GM19025 (cell line): Measurements from ENCODE around the gene ST3GAL4.
A peak's percentile ranks its signal among the peaks of the same experiment; 100 is the strongest.

Experiments used
- ATAC-seq: cut with Tn5 transposase; IDR thresholded peaks from one replicate; pipeline ENCODE4 v1.9.1; 2021; ENCODE audit warnings: mild to moderate bottlenecking, low read depth, moderate library complexity; ENCODE audit not compliant: unreplicated experiment

The ST3GAL4 gene

GRCh38 chr11:126418887-126419286 lies 63.4 kb downstream of the ST3GAL4 start:
- ATAC-seq = no peak

- ATAC-seq = peak; percentile 52
Measured at GRCh38 chr11:126419801-126420697, 64.6 kb downstream of the ST3GAL4 start.

DNA sequence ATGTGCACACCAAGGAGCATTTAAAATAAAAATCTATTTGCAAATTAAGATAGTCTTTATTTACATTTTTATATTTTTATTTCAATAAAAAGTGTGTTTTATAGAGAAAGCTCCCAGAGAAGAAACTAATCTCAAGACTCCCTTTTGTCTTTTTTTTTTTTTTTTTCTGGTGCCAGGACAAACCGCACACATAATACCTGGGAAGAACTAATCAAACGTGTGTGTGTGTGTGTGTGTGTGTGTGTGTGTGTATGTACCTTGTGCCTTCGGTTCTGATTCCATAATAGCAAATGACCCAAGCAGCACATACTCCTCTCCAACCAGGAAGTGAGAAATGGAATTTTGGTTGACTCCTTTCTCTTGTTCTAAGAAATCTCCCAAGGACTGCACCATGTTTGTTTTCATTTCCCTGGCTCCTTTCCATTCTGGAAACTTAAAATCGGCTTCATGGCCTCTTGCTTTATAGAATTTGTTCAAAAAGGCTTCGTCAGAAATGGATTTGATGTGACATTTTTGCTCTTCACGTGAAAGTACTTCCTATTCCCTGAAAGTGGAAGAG lies 65.3 kb downstream of the ST3GAL4 start:
- no peak for ATAC-seq

GRCh38 chr11:126421271-126421671 lies 65.8 kb downstream of the ST3GAL4 start:
- no peak for ATAC-seq

- ATAC-seq = no peak
Measured at GRCh38 chr11:126422446-126422845, 67.0 kb downstream of the ST3GAL4 start.

GRCh38 chr11:126423154-126423553 lies 67.7 kb downstream of the ST3GAL4 start:
- no peak for ATAC-seq

GRCh38 chr11:126423743-126424142 lies 68.3 kb downstream of the ST3GAL4 start:
- no peak for ATAC-seq

DNA sequence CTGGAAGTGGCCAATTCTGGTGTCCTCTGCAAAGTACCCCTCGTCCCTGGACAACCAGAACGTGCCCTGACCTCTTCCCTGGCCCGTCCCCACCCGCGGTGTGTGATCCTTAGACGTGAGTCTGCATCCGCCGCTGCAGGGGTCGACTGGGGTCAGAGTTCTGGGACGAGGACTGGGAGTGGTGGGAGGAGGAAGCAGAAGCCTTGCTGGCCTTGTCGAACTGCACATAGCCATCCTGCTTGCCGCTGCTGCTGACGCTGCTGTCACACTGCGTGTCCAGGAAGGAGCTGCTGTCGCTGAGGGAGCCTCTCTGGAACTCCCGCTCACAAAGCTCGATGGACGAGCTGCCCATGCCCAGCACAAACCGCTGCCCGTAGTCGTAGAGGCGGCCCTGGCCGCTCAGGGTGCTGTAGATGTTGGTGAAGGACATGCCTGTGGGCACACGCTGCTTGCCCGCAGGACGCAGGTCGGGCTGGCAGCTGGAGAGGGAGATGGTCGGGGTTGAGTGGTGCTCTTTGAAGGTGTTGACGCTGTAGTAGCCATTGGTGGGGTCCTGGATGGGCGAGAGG lies 69.1 kb downstream of the ST3GAL4 start:
- ATAC-seq = no peak

GRCh38 chr11:126426106-126426505 lies 70.6 kb downstream of the ST3GAL4 start:
- ATAC-seq = no peak

DNA sequence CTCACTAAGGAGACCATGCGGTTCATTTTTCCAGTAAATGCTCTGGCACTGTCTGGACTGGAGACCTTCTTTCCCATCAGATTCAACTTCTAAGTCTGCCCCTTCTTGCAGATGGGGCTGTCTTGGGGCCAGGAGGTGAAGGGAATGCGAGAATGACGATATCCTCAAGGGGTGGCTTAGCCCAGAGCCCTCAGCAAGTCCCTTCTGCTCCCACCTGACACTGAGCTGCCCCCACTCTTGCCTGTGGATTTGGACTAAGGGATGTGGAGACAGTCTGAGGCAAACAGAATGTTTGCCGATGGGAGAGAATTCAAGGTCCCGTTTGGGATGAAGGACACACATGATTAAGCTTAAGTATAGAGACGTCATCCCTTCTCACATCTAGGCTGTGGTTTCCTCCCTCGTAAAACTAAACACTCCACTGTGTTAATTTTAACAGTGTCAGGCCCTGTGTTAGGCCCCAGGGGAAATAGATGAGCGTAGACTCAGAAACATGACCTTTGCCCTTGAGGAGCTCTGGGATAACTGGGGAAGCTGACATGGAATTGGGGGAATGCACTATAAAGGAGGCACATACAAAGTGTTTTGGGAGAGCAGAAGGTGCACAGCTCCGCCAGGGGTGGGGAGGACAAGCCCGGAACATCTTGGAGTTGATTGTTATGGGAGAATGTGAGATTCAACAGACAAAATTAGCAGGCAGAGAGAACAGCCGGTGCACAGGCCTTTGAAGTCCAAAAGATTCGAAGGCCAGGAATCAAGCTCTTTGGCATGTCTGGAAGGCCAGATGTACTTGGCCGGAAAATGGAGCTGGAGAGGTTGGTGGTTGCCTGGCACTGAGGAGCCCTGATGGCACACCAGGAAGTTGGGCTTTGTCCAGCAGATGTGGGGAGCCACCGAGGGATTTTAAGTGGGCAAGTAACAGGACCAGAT lies 71.6 kb downstream of the ST3GAL4 start:
- peak; percentile 68 for ATAC-seq

DNA sequence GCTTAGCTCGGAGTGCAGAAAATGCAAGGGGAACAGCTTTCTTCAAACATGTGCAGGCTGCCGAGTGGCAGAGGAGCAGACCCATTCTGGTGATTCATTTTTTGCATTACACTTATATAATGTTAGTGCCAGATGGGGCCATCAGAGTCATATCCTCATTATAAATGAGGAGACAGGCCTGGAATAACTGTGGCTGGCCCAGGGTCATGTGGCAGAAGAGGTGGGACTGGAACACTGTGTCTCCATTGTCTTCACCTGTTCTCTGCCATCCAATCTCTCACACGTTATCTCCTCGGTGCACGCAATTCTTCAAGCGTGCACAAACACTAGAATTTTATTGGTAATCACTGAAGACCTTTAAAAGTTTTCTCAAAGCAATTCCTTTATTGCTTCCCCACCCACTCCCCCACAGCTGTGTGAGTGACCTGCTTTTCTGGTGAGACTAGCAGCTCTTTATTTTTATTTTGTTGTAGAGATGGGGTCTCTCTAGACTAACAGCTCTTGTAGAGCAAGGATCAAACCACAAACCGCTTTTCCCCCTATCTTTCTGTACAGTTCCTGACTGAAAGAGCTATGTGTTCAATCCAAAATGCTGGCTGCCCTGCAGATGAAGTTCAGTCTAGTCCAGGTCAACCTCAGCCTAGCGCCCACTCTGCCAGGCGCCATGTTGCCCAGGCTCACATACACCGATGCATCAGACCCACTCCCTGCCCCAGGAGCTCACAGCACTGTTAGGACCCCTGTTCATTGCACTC lies 75.3 kb downstream of the ST3GAL4 start:
- no peak for ATAC-seq

DNA sequence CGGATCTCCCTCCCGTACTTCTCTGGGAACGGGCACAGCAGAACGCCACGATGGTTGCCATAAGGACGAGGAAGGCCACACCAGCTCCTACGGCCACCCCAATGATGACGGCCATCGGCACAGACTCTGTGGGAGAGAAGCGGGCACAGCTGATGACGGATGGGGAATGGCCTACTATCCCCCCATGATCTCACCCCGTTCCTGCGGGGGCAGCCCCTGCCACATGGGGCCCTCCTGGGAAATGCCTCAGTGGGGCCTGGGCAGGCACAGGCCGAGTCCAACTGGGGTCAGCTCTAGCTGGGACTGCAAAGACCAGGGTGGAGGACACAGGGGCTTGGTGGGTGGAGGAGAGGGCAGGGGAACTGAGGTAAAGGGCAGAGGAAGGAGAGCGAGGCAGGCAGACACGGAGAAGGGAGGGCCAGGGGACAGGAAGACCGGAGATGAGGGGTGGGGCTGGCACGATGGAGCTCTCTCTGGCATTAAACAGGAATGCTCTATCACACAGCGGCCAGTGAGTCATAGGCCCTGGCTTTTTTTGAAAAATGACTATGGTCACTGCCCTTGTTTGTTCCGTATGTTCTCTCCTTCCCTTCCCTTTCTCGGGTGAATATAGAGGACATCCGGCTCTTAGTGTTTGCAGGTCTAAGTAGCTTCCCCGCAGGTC lies 76.0 kb downstream of the ST3GAL4 start:
- ATAC-seq = no peak

- no peak for ATAC-seq
Measured at GRCh38 chr11:126432065-126432461, 76.6 kb downstream of the ST3GAL4 start.

GRCh38 chr11:126432525-126432924 lies 77.0 kb downstream of the ST3GAL4 start:
- ATAC-seq = no peak

DNA sequence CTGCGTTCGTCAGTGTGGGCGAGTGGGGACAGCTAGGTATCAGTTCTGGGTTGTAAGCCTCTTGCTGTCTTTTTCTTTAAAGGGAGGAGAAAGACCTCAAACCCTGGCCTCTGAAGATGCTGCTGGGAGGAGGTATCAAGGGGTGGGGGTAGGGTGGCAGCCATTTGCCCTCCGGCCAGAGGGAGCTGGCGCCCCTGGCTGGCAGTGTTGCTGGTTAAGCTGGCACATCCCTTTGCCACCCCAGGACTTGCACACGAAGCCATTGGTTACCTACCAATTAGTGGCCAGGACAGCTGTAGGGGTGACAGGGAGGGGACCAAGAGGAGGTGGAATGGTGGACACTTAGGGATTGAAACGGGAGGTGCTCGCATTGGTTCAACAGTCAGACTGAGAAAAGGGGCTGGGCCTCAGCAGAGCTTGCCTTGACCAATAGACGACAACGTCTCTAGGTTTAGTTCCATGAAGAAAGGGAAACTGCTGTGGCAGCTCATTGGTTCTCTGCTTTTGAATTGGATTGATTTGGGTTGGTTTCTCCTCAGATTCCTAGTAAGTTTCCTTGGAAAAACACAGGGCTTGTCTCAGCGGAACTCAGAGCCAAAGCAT lies 77.9 kb downstream of the ST3GAL4 start:
- ATAC-seq = no peak

GRCh38 chr11:126433989-126434949 lies 78.8 kb downstream of the ST3GAL4 start:
- ATAC-seq = no peak

DNA sequence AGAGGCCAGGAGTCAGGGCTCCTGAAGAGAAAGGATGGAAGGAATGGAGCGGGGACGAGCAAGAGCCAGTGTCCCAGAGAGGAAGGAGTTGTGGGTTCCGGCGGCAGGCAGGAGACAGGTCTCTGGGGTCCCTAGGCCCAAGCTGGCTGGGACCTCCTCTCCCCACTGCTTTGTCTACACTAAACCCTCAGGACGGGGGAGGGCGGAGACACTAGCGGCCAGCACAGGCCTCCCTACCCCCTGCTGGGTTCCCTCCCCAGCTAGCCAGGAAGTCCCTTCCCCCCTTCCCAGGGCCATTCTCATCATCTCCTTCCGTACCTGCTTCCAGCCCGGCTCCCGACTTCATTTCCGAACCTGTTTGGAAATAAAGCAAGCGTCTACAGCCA lies 79.5 kb downstream of the ST3GAL4 start:
- ATAC-seq = no peak

DNA sequence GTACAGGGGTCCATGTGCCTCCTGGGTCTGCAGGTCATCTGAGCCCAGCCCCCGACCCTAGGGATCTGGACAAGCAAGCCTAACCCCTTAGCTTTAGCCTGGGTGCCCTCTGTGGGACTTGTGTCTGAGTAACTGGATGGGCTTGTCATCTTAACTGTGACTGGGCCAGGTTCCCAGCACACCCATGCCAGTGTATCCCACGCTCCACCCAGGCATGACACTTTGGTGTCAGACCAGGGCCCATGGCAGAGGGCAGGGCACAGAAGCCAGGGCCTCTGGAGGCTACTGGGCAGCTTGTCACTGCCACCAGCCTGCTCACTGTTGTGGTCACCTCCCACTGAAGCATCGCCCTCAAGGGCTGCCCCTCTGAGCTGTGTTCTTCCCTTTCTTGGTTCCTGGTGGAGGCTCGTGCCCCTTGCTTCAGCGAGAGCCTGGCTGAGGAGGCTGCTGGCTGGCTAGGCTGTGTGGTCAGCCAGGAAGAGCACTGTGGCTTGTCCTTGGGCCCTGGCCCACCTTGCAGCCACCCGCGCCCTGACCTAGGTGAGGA lies 80.8 kb downstream of the ST3GAL4 start:
- ATAC-seq = no peak
